Heart left ventricle (tissue), 16 donors: Measurements from ENCODE around the gene CDC37L1. TPM values are rescaled to one million over a fixed set of nuclear protein-coding genes. Genes with fewer than 3 reads are reported as not detected.

Experiments
- ATAC-seq, 4 donors: fragments of 200-7000 bp; cut with Tn5 transposase; one replicate each; pipeline ENCODE4 v1.9.1; 2020 to 2022; ENCODE audit warnings: moderate library complexity in 4 of 4, mild to moderate bottlenecking in 3 of 4, moderate number of reproducible peaks in 1 of 4
- DNase-seq, 5 donors: peaks; one replicate each; pipeline ENCODE4 v3.0.0-alpha.2; 2020
- H3K27ac ChIP-seq, 12 donors: fragments of 200-600 bp; sonication (generic) in 4 of 12; one replicate each; pipeline versions ENCODE4 v1.5.0 to v1.8.0; 2016 to 2022; ENCODE audit warnings: mild to moderate bottlenecking in 2 of 12
- H3K27me3 ChIP-seq, 9 donors: fragments of 200-600 bp; sonication (generic) in 2 of 9; one replicate each; pipeline versions ENCODE4 v1.5.1 to v1.8.0; 2016 to 2022; ENCODE audit warnings: mild to moderate bottlenecking in 3 of 9
- H3K36me3 ChIP-seq, 9 donors: fragments of 200-600 bp; sonication (generic) in 2 of 9; one replicate each; pipeline versions ENCODE4 v1.5.0 to v1.8.0; 2018 to 2022; ENCODE audit warnings: mild to moderate bottlenecking in 2 of 9
- H3K4me1 ChIP-seq, 12 donors: fragments of 200-600 bp; sonication (generic) in 4 of 12; one replicate each; pipeline versions ENCODE4 v1.5.0 to v1.8.0; 2016 to 2022; ENCODE audit warnings: mild to moderate bottlenecking in 3 of 12
- H3K4me3 ChIP-seq, 12 donors: fragments of 200-600 bp; sonication (generic) in 4 of 12; one replicate each; pipeline versions ENCODE4 v1.5.0 to v1.8.0; 2017 to 2022; ENCODE audit warnings: mild to moderate bottlenecking in 9 of 12, moderate library complexity in 4 of 12
- H3K9me3 ChIP-seq, 12 donors: fragments of 200-600 bp; sonication (generic) in 4 of 12; one replicate each; pipeline versions ENCODE4 v1.5.0 to v1.8.0; 2016 to 2022; ENCODE audit warnings: mild to moderate bottlenecking in 1 of 12
- POLR2A ChIP-seq, 2 donors: fragments of 450-650 bp; IDR thresholded peaks; one replicate each; pipeline ENCODE4 v1.6.1; 2017; ENCODE audit warnings: antibody characterized with exemption in 2 of 2, mild to moderate bottlenecking in 2 of 2, moderate library complexity in 2 of 2
- WGBS, 4 donors: extraction: QIAGEN DNeasy Blood & Tissue Kit in 2 of 4; methylation state at CpG; one replicate each; pipeline versions ENCODE4 v1.1.5 to v1.1.7; 2013 to 2018; 5-methylcytosine and 5-hydroxymethylcytosine counted together
- intact Hi-C, 10 donors: fragments of 100-400 bp; cut with DNase I; formaldehyde crosslinking; loops; one replicate each; pipeline versions ENCODE4 v1.11.1 to v1.14.2; 2022
- polyA plus RNA-seq, 2 donors: library from polyadenylated mRNA; stranded (reverse); fragments of 200-250 nt; gene quantifications; one replicate each; pipeline ENCODE4 v1.2.3, GENCODE V29; 2013
- total RNA-seq, 9 donors: library from RNA; depleted of rRNA in 2 of 9; stranded (reverse); fragments of >200 nt in 2 of 9; fragmentation: NEBNext Ultra II Directional in 3 of 9; extraction: Animal tissue kit (Norgen Biotek cat#: 25700) in 3 of 9; gene quantifications; one replicate each; pipeline versions ENCODE4 v1.1.0 to v1.2.4, GENCODE V29; 2016 to 2023
- TF ChIP-seq, protein P1 (sequence below), 12 donors: fragments of 200-600 bp; sonication (generic) in 4 of 12; IDR thresholded peaks; one replicate each; pipeline versions ENCODE4 v1.5.0 to v1.8.0; 2018 to 2022; ENCODE audit warnings: antibody characterized with exemption in 12 of 12, mild to moderate bottlenecking in 5 of 12
- donor health status: ischemic (EF 13 %, LVEDD 7.1; RV severe dilation, severe dysfunction).
- donor health status: healthy with polysubstance abuse.
- donor health status: DM: no; HTN: yes; CAD: no.
- donor health status: DM: no; HTN: no; CAD: no.
- donor health status: ischemic (EF 25% LVEDD 6.9; RV normal size, moderate dysfunction).
- donor health status: ischemic (EF 25% LVEDD 5.7; RV mildly dilated, moderate dysfunction).
- donor health status: healthy.
- donor health status: DM: yes; HTN: yes; CAD: no.
- donor health status: ischemic (EF 35%, LVEDD 5.7; RV mildly dilated, moderate dysfunction).
- donor health status: nonischemic (EF 11% LVEDD 7.7; RV severe dilation, severe dysfunction).
- donor health status: DM: yes; HTN: yes; CAD: no.
- donor health status: PGD.
- donor health status: ischemic (EF 29% LVEDD 5.4; RV normal size, mild dysfunction).
- donor health status: nonischemic (EF 23%, LVEDD 6.1; RV moderate dilation, normal function).

Gene CDC37L1
- total and polyA plus RNA-seq, 11 donors = 15.6 to 100 (median 34.9) TPM

DNA sequence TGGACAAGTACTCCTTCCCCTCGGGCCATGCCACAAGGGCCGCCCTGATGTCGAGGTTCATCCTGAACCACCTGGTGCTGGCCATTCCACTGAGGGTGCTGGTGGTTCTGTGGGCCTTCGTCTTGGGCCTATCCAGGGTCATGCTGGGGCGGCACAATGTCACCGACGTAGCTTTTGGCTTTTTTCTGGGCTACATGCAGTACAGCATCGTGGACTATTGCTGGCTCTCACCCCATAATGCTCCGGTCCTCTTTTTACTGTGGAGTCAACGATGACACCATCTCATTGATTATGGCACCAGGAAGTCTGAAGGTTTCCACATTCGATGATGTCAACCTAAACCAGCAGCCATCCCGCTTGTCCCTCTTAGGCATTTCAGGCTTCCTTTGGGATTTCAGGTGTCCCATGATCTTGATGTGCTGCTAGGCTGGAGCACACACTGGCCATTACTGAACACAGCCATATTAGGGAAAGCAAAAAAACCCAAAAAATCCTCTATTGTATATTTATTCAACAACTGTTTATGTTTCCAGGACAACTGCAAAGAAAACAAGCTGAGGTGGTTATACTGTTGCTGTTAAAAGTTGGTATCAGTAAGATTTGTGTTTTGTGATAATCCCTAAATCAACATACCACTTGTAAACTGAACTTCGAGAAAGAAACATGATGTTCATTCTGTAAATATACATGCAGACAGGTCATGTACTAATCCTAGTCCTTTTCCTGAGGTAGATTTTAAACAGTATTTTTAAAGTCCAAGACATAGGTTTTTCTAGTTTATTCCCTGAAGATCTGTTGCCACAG lies 16.2 kb upstream of the CDC37L1 start:
- Histone ChIP-seq H3K9me3 (no peaks in the 10 kb centered on the region), H3K4me3 (peak overlapping the region; percentile 50 to 96 (median 81)), H3K27ac (peak overlapping the region in 8 of 12 donors; percentile 29 to 90 (median 78)), H3K4me1 (peaks cover 0 to 51% (median 32%) of the 10 kb centered on the region in 12 donors), H3K36me3 (no peaks in the 10 kb centered on the region), H3K27me3 (no peaks in the 10 kb centered on the region)
- intact Hi-C loops = loop anchor here in 5 of 10 donors (2.0 to 10.0 kb wide), 4 partner anchors 16 to 772 kb away; partner anchors contain the start of genes AK3 (in 3 of the 5), CDC37L1 (in 1 of the 5), JAK2 (in 1 of the 5) and PLGRKT (in 1 of the 5)
- WGBS, 4 donors = 64 to 76% (median 68%) methylated on average over 8 to 13 of the region's 13 CpGs
- TF ChIP-seq POLR2A (IDR thresholded peaks at IDR 0.05) = no peak
- TF ChIP-seq, protein P1, sequence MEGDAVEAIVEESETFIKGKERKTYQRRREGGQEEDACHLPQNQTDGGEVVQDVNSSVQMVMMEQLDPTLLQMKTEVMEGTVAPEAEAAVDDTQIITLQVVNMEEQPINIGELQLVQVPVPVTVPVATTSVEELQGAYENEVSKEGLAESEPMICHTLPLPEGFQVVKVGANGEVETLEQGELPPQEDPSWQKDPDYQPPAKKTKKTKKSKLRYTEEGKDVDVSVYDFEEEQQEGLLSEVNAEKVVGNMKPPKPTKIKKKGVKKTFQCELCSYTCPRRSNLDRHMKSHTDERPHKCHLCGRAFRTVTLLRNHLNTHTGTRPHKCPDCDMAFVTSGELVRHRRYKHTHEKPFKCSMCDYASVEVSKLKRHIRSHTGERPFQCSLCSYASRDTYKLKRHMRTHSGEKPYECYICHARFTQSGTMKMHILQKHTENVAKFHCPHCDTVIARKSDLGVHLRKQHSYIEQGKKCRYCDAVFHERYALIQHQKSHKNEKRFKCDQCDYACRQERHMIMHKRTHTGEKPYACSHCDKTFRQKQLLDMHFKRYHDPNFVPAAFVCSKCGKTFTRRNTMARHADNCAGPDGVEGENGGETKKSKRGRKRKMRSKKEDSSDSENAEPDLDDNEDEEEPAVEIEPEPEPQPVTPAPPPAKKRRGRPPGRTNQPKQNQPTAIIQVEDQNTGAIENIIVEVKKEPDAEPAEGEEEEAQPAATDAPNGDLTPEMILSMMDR (IDR thresholded peaks at IDR 0.05) = no peak
- peak in 1 of 5 donors; percentile 32 for DNase-seq
- no peak for ATAC-seq

- TF ChIP-seq, protein P1 (IDR thresholded peaks at IDR 0.05) = no peak
- no peak for TF ChIP-seq POLR2A (IDR thresholded peaks at IDR 0.05)
- 87 to 96% (median 93%) methylated on average over 3 of the region's 3 CpGs for WGBS, 4 donors
- H3K36me3 ChIP-seq = no peaks in the 10 kb centered on the region
- intact Hi-C loops = loop anchor here in 5 of 10 donors (2.0 to 10.0 kb wide), 4 partner anchors 15 to 771 kb away; partner anchors contain the start of genes AK3 (in 3 of the 5), CDC37L1 (in 1 of the 5), JAK2 (in 1 of the 5) and PLGRKT (in 1 of the 5)
- H3K9me3 ChIP-seq = no peaks in the 10 kb centered on the region
- peaks cover 0 to 51% (median 32%) of the 10 kb centered on the region in 12 donors for H3K4me1 ChIP-seq
- no peak for ATAC-seq
- no peak for DNase-seq
- no peaks in the 10 kb centered on the region for H3K27me3 ChIP-seq
- no peak overlapping the region for H3K27ac ChIP-seq
- no peak overlapping the region for H3K4me3 ChIP-seq
These were observed 15.4 kb upstream of the CDC37L1 start for GRCh38 chr9:4663956-4664355.

DNA sequence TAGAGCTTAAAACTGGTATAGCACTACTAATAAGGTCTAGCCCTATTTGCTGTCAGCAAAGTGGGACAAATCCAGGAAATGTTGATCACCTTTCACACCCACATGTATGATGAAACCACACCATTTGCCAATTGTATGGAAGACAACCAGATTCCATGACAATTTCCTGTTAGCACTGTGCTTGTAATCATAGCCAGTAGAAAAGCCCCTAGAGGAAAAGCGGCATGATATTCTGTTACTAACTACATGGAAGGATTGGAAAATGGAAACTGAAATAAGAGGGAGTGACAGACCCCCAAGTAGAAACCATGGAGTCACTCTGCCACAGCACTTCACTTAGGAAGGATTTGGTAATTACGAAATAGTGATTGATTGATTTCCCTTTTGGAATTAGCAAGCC lies 14.0 kb upstream of the CDC37L1 start:
- DNase-seq (no peak), ATAC-seq (peak in 2 of 4 donors; percentile 1 to 47)
- Histone ChIP-seq H3K4me1 (peaks cover 0 to 51% (median 32%) of the 10 kb centered on the region in 12 donors), H3K9me3 (peaks cover 0 to 2% (median 0%) of the 10 kb centered on the region in 12 donors), H3K27ac (peak overlapping the region in 6 of 12 donors; percentile 10 to 36 (median 29)), H3K36me3 (no peaks in the 10 kb centered on the region), H3K4me3 (peak overlapping the region in 8 of 12 donors; percentile 43 to 59 (median 56)), H3K27me3 (no peaks in the 10 kb centered on the region)
- 59 to 66% (median 63%) methylated on average over 2 of the region's 2 CpGs for WGBS, 4 donors
- TF ChIP-seq, protein P1 (IDR thresholded peaks at IDR 0.05) = no peak
- no peak for TF ChIP-seq POLR2A (IDR thresholded peaks at IDR 0.05)
- intact Hi-C loops = loop anchor here in 2 of 10 donors (1.0 to 10.0 kb wide), 2 partner anchors 14 to 769 kb away; partner anchors contain the start of genes CDC37L1 (in 1 of the 2) and PLGRKT (in 1 of the 2)
